ENCODE results near the gene RIN3. TPM values are rescaled to one million over a fixed set of nuclear protein-coding genes. Genes with fewer than 3 reads are reported as not detected.
A peak's percentile ranks its signal among the peaks of the same experiment; 100 is the strongest.

The RIN3 gene
- total RNA-seq, 1 donor from 2014 or later, result 12.7 TPM

DNA sequence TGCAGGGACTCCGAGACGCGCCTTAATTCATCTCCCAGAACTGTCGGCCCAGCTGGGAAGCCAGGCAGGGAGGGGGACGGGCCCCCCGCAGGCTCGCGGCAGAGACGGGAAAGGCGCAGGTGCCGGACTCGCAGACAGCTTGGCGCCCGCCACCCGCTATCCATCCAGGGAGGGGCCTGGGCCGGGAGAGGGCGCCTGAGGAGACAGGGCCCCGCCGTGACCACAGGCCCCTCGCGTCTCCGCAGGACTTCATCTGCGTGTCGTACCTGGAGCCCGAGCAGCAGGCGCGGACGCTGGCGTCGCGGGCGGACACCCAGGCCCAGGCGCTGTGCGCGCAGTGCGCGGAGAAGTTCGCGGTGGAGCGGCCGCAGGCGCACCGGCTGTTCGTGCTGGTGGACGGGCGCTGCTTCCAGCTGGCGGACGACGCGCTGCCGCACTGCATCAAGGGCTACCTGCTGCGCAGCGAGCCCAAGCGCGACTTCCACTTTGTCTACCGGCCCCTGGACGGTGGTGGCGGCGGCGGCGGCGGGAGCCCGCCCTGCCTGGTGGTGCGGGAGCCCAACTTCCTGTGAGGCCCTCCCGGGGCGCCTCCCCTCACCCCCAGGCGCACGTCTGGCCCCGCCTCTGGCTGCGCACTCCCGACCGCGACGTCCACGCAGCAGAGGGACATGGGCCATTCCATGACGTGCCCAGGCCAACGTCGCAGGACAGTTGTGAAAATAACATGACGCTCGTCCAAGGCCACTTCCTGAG lies 174.3 kb downstream of the RIN3 start:
- DNase-seq (ENCODE audit: low read depth, low spot score), result no peak
- no peaks in the 10 kb centered on the region for H3K9me3 Mint-ChIP-seq

DNA sequence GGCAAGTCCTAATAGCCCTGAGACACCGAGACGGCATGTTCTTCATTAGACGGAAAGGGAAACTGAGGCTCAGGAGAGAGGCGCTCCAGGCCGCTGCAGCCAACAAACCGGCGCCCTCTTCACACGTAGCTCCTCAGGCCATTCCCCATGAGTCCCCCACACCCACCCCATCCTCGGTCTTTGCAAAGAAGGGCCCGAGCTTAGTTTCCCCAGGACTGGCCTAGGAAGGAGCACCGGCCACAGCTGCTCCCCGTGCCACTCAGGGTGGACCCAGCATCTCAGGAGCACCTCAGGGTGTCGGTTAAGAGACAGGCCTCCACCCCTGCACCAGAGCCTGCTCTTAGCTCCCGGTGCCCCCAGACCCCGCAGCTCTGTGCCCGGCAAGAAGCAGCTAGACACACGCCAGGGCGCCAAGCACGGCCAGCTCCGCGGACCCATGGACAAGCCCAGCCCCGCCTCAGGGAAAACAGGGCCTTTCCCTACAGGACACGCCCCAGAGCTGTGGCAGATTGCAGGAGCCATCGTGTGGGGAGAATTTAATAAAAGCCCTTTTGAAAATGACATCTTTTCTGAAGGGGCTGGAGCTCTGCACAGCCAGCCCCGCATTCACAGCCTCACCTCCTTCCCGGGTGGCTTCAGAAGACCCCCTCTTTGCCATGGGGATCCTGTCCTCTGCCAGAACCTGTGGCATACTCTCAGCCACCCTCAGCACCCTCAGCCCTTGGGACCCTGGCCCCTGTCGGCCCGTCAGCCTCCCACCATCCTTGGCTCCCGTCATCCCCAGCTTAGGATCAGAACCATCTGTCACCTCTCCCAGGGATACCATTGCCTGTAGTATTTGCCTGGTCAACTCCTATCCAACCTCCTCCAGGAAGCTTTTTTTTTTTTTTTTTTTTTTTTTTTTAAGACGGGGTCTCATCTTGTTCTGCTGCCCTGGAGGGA lies 175.1 kb downstream of the RIN3 start:
- no peak overlapping the region for H3K27ac Mint-ChIP-seq (ENCODE audit: unreplicated experiment)
- DNase-seq (ENCODE audit: low read depth, low spot score), result no peak
- peaks cover 16% of the 10 kb centered on the region for H3K27me3 Mint-ChIP-seq (ENCODE audit: low read depth)
- TF ChIP-seq, protein P1, sequence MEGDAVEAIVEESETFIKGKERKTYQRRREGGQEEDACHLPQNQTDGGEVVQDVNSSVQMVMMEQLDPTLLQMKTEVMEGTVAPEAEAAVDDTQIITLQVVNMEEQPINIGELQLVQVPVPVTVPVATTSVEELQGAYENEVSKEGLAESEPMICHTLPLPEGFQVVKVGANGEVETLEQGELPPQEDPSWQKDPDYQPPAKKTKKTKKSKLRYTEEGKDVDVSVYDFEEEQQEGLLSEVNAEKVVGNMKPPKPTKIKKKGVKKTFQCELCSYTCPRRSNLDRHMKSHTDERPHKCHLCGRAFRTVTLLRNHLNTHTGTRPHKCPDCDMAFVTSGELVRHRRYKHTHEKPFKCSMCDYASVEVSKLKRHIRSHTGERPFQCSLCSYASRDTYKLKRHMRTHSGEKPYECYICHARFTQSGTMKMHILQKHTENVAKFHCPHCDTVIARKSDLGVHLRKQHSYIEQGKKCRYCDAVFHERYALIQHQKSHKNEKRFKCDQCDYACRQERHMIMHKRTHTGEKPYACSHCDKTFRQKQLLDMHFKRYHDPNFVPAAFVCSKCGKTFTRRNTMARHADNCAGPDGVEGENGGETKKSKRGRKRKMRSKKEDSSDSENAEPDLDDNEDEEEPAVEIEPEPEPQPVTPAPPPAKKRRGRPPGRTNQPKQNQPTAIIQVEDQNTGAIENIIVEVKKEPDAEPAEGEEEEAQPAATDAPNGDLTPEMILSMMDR (conservative IDR thresholded peaks at IDR 0.05), result no peak
- H3K4me1 Mint-ChIP-seq, result no peaks in the 10 kb centered on the region
- no peaks in the 10 kb centered on the region for H3K9me3 Mint-ChIP-seq
- no peaks in the 10 kb centered on the region for H3K36me3 Mint-ChIP-seq (ENCODE audit: low read depth)
- H3K4me3 Mint-ChIP-seq, result peak overlapping the region; percentile 51

More for the DNA sequence above, 174.3 kb downstream of the RIN3 start:
- peaks cover 16% of the 10 kb centered on the region for H3K27me3 Mint-ChIP-seq (ENCODE audit: low read depth)
- H3K4me3 Mint-ChIP-seq, result no peak overlapping the region
- H3K36me3 Mint-ChIP-seq (ENCODE audit: low read depth), result no peaks in the 10 kb centered on the region
- TF ChIP-seq, protein P1 (conservative IDR thresholded peaks at IDR 0.05), result no peak
- no peaks in the 10 kb centered on the region for H3K4me1 Mint-ChIP-seq
- no peak overlapping the region for H3K27ac Mint-ChIP-seq (ENCODE audit: unreplicated experiment)

DNA sequence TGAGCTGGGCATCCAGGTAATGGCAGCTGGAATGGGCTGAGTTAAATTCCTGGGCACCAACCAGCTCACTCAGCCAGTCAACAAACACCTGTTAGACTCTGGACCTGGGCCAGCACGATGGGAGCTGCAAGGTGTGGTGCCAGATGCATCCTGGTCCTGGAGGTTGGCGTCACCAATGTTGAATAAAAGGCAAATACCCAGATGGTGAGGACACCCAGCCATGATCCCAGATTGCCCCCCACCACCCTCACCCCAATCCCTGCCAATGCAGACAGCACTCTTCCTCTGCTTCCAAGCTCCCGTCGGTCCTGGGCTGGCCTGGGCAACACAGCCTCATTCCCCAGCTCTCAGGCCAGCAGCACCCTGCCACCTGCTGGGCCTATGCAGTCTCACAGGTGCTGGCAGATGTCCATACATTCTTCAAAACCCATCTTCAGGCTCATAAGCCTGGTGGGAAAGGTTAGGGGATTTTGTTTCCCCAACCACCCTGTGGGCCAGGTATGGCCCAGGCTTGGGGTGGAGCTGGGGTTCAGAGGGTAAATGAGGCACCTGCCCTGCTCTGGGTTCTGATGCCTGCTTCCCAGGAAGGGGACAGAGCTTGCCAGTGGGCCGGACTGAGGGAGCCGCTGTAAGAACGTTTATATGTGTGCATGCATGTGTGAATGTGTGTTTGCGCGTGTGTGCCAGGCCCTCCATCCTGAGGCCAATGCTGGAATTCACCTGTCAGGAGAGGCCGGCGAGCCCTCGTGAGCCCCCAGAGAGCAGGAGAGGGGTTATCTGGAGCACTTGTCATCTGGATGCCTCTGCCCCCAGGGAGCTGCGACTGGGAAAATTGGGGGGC lies 176.8 kb downstream of the RIN3 start:
- Mint-ChIP-seq H3K4me3 (peak overlapping the region; percentile 38), H3K27me3 (ENCODE audit: low read depth) (peaks cover 16% of the 10 kb centered on the region), H3K36me3 (ENCODE audit: low read depth) (no peaks in the 10 kb centered on the region), H3K27ac (ENCODE audit: unreplicated experiment) (peak overlapping the region; percentile 27), H3K9me3 (no peaks in the 10 kb centered on the region), H3K4me1 (peaks cover 13% of the 10 kb centered on the region)
- TF ChIP-seq, protein P1 (conservative IDR thresholded peaks at IDR 0.05), result peak; percentile 64
- DNase-seq (ENCODE audit: low read depth, low spot score), result no peak

DNA sequence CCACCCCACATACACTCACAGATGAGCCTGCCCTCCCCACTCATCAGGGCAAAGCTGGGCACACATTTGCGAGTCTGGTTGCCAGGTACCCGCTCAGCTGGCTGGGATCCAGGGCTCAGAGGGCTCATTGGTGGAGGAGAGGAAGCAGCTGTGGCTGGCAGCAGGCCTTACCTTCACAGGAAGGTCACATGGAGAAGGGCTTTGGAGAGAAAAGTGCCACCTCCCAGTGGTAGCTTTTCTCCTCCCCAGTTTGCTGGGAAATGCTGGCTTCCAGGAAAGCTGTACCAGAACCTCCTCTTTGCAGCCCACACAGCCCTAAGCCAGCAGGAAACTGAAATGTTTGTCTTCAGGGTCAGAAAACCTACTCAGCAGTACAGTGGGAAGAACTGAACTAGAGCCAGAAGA lies 179.2 kb downstream of the RIN3 start:
- TF ChIP-seq, protein P1 (conservative IDR thresholded peaks at IDR 0.05), result no peak
- peaks cover 13% of the 10 kb centered on the region for H3K4me1 Mint-ChIP-seq

More for the DNA sequence above, 179.2 kb downstream of the RIN3 start:
- no peak overlapping the region for H3K27ac Mint-ChIP-seq (ENCODE audit: unreplicated experiment)
- no peaks in the 10 kb centered on the region for H3K9me3 Mint-ChIP-seq
- no peak for DNase-seq (ENCODE audit: low read depth, low spot score)
- no peaks in the 10 kb centered on the region for H3K36me3 Mint-ChIP-seq (ENCODE audit: low read depth)
- H3K27me3 Mint-ChIP-seq (ENCODE audit: low read depth), result peaks cover 22% of the 10 kb centered on the region
- H3K4me3 Mint-ChIP-seq, result no peak overlapping the region

All from neural crest cell (in vitro differentiated cells).